Jurkat, Clone E6-1 (cell line): ENCODE data around the gene EXD3.
"Not testable (repeated sequence)": the region's sequence is repeated elsewhere in the genome, so short reads cannot be mapped to it uniquely, and the experiment has no call there.

Experiments
- DNase-seq: peaks from one replicate; pipeline ENCODE4 v3.0.0-alpha.2; 2011; ENCODE audit warnings: low read depth, low spot score
- H3K4me3 ChIP-seq: 2 replicates; pipeline ENCODE4 v1.5.1; 2011; ENCODE audit warnings: mild to moderate bottlenecking, low read length, control low read depth, moderate library complexity

EXD3 gene

DNA sequence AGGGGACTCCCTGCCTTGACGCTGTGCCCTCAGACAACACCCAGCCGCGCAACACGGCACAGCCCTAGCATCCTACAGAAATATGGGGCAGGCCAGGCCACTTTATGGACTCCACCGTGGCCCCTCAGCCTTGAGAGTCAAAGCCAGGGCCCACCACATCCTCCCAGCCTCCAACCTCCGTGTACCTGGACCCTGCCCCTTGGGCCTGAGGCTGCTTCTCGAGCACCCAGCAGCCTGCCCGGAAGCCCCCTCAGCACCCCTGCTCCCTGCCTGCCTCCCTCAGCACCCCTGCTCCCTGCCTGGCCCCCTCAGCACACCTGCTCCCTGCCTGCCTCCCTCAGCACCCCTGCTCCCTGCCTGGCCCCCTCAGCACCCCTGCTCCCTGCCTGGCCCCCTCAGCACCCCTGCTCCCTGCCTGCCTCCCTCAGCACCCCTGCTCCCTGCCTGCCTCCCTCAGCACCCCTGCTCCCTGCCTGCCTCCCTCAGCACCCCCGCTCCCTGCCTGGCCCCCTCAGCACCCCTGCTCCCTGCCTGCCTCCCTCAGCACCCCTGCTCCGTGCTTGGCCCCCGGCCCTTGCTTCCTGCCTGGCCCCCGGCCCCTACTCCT, 36.4 kb downstream of the EXD3 start:
- not testable (repeated sequence) for H3K4me3 ChIP-seq, DNase-seq

DNA sequence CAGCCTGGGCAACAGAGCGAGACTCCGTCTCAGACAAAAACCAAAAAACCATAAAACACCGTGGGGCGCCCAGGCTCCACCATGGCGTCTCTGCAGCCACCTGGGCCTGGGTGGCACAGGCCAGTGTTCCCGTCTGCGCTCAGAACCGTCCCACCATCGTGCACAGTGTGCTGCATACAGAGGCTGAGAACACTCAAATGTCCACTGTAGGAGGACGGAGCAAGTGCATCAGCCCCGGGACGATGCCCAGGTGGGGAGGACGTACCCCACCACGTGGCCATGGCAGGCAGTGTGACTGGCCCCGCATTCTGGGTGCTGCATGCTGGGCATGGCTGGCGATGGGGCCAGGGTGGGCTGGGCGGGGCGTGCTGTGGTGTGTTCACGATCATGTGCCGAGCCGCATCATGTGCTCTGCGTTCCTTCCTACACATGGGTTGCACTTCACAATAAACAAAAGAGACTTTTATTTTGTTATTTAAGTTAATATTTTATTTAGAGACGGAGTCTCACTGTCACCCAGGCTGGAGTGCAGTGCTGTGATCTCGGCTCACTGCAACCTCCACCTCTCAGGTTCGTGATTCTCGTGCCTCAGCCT, 37.8 kb downstream of the EXD3 start:
- no peak for DNase-seq
- H3K4me3 ChIP-seq: no peak overlapping the region

DNA sequence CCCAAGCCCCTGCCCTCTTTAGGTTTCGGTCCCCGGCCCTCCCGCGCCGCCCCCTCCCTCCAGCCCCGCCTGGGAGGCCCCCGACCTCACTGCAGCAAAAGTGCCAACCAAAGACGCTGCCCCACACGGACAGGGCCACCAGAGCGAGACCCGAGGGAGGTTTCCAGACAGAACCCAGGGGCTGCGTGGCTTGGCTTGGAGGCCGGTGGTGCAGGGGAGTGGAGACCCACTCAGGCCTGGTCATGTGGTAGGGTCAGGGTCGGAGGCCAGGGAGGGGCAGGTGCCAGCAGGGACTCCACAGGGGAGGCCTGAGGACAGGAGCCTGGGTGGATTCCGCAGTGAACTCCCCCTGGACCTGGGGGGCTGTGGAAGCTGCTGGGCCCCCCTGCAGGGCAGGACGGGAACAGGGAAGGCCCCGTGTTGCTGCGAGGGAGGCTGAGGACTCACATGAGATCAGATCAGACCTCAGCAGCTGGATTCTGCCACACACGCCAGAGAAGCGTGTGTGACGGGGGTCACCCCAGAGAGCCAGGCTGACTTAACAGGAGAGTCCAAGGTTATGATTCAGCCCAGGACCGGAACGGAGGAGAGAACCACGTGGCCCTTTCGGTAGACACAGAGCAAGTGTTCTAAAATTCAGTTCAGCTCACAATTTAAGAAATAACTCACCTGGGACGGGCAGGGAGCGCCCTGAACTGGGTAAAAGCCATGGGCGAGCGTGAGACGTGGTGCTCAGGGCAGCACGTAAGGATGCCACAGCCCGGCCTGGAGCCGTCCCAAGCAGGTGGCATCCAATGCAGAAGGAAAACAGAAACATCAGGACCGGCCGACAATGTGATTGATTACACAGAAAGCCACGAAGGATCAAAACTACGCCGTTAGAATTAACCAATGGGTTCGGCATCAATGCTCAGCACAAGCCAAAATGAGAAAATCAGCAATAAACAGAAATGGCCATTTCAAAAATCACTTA, 38.9 kb downstream of the EXD3 start:
- DNase-seq: no peak
- no peak overlapping the region for H3K4me3 ChIP-seq

DNA sequence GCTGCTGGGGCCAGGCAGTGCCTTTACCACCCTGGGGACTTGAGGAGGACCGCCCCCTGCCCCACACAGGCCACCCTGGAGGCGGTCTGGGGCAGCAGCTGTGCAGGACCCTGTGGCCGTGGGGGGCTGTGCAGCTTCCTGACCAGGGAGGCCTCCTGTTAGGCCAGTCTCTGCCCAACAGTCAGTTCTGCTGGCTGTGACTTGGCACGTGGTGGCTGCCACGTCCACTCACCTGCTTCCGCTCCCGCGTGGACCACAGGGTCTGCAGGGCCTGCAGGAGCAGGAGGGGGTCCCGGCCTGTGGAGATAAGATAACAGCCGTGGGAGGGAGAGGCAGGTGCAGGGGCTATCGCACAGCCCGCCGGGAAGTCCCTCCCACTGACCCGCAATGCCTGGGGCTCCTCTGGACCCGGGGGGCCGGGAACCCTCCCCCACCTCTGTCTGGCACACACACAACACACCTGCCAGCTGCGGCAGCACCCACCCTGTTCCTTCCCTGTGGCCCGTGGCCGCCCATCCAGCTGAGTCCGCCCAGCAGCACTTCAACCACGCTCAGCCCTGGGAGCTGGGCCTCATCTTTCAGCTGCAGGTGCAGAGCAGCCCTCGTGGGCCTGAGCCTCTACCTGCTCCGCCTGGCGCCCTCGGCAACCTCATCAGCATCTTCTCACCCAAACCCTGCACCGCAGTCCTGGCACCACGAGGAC, 39.7 kb downstream of the EXD3 start:
- H3K4me3 ChIP-seq: no peak overlapping the region
- no peak for DNase-seq

- DNase-seq: no peak
- H3K4me3 ChIP-seq: no peak overlapping the region
Observed at GRCh38 chr9:137382444-137383080, 40.4 kb downstream of the EXD3 start.

- no peak overlapping the region for H3K4me3 ChIP-seq
- DNase-seq: no peak
Observed at GRCh38 chr9:137381501-137382443, 41.2 kb downstream of the EXD3 start.

DNA sequence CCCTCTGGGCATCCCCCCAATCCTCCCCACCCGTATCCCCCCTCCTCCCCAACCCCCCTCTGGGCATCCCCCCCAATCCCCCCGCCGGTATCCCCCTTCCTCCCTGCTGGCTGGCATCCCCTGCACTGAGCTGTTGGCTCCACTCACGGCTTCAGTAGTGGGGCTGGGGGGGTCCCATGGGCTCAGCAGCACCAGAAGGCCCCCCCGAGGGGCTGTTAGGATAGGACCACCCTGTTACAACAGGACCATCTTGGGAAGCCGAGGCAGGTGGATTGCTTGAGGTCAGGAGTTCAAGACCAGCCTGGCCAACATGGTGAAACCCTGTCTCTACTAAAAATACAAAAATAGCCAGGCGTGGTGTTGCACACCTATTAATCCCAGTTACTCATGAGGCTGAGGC, 42.4 kb downstream of the EXD3 start:
- DNase-seq: no peak
- no peak overlapping the region for H3K4me3 ChIP-seq

GRCh38 chr9:137380171-137380570, 42.8 kb downstream of the EXD3 start:
- H3K4me3 ChIP-seq: no peak overlapping the region
- DNase-seq: no peak

- H3K4me3 ChIP-seq: no peak overlapping the region
- no peak for DNase-seq
Observed at GRCh38 chr9:137379761-137380161, 43.2 kb downstream of the EXD3 start.

DNA sequence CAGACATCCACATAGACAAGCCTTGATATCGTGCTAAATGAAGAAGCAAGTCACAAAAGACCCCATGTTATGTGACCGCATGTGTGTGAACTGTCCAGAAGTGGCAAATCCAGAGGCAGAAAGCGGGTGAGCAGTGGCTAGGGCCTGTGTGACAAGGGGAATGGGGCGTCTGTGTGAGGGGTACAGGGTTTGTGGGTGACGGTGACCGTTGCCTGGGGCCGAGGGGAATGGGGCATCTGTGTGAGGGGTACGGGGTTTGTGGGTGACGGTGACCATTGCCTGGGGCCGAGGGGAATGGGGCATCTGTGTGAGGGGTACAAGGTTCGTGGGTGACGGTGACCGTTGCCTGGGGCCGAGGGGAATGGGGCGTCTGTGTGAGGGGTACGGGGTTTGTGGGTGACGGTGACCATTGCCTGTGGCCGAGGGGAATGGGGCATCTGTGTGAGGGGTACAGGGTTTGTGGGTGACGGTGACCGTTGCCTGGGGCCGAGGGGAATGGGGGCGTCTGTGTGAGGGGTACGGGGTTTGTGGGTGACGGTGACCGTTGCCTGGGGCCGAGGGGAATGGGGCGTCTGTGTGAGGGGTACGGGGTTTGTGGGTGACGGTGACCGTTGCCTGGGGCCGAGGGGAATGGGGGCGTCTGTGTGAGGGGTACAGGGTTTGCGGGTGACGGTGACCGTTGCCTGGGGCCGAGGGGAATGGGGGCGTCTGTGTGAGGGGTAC, 44.1 kb downstream of the EXD3 start:
- not testable (repeated sequence) for H3K4me3 ChIP-seq, DNase-seq

GRCh38 chr9:137376386-137376785, 46.6 kb downstream of the EXD3 start:
- no peak overlapping the region for H3K4me3 ChIP-seq
- no peak for DNase-seq

DNA sequence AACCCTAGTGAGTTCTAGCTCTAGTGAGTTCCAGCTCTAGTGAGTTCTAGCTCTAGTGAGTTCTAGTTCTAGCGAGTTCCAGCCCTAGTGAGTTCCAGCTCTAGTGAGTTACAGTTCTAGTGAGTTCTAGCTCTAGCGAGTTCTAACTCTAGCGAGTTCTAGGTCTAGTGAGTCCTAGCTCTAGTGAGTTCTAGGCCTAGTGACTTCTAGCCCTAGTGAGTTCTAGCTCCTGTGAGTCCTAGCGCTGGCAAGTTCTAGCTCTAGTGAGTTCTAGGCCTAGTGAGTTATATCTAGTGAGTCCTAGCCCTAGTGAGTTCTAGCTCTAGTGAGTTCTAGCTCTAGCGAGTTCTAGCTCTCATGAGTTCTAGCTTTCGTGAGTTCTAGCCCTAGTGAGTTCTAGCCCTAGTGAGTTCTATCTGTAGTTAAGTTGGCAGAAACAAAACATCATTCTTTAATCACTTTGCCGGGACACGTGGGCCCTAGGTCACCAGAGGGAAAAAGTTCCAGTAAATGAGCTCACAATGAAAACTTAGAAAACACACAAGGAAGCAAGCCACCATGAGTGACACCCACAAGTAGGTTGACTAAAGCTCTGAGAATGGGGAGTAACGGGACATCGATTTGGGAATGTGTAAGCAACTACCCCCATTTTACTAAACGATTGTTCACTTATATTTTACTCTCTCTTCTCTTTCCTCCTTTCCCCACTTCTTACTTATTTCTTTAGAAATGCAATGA, 47.5 kb downstream of the EXD3 start:
- H3K4me3 ChIP-seq: no peak overlapping the region
- DNase-seq: no peak

DNA sequence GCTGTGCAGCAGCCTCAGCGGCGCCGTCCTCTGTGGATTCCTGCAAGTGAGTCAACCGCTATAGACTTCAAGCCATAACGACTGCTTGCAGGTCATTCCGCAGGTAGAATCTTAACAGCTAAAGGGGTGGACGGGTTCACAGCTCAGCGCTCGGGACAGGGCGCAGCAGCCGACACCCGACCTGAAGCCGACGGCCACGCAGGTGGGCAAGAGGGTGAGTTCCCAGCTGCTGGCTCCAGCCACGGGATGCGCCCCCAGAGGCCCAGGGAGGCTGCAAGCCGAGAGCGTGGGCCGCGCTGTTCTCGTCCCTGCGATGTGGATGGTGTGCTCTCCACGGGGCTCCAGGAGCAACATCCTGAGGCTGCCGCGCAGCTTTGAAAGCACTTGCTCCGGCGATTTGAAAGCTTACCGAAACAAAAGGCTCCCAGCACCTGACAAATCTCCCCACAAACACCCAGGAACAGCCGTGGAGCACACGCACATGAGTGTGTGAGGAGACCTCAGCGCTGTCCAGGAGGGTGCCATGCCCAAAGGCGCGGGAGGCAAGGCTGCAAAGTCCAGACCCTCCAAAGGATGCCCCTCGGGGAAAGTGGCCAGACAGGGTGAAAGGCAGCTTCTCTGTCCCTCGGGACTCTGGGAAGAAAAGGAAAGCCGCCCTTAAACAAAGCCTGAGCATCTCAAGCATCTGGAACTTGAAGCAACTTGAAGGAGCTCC, 48.7 kb downstream of the EXD3 start:
- no peak for DNase-seq
- no peak overlapping the region for H3K4me3 ChIP-seq

- H3K4me3 ChIP-seq: no peak overlapping the region
- DNase-seq: no peak
Observed at GRCh38 chr9:137373611-137373980, 49.4 kb downstream of the EXD3 start.

GRCh38 chr9:137372693-137373610, 50.0 kb downstream of the EXD3 start:
- no peak for DNase-seq
- H3K4me3 ChIP-seq: no peak overlapping the region
